BLaER1 treated with 17β-estradiol and CSF1 and Interleukin-3, amounts not matched to agents 10 nM and 100 nM (cell line): ENCODE measurements around the gene PARVB.

ENCODE experiments used
- H3K27ac ChIP-seq, 11 experiments: shearing (Covaris generic); formaldehyde crosslinking; 2 replicates each; pipeline ENCODE4 v1.8.1; 2022
- H3K27me3 ChIP-seq, 11 experiments: shearing (Covaris generic); formaldehyde crosslinking; 2 replicates each; pipeline ENCODE4 v1.8.1; 2022
- H3K36me3 ChIP-seq, 11 experiments: shearing (Covaris generic); formaldehyde crosslinking; 2 replicates each; pipeline ENCODE4 v1.8.1; 2022
- H3K4me1 ChIP-seq, 10 experiments: shearing (Covaris generic); formaldehyde crosslinking; 2 replicates each; pipeline ENCODE4 v1.8.1; 2022
- H3K4me2 ChIP-seq, 11 experiments: shearing (Covaris generic); formaldehyde crosslinking; 2 replicates each; pipeline ENCODE4 v1.8.1; 2022
- H3K4me3 ChIP-seq, 10 experiments: shearing (Covaris generic); formaldehyde crosslinking; 2 replicates each; pipeline ENCODE4 v1.8.1; 2022
- H3K9ac ChIP-seq, 11 experiments: shearing (Covaris generic); formaldehyde crosslinking; 2 replicates each; pipeline ENCODE4 v1.8.1; 2022
- H3K9me3 ChIP-seq, 11 experiments: shearing (Covaris generic); formaldehyde crosslinking; replicated peaks in 1 of 11; 2 replicates each; pipeline ENCODE4 v1.8.1; 2022
- H4K20me1 ChIP-seq, 11 experiments: shearing (Covaris generic); formaldehyde crosslinking; 2 replicates each; pipeline ENCODE4 v1.8.1; 2022
- Cebpa-rat ChIP-seq, 11 experiments: shearing (Covaris generic); IDR thresholded peaks; 2 replicates each; pipeline ENCODE4 v1.8.1; 2022

The PARVB gene

GRCh38 chr22:44057401-44057987 is 33.4 kb downstream of the PARVB start:
- TF ChIP-seq Cebpa-rat (IDR thresholded peaks at IDR 0.05): no peak
- Histone ChIP-seq H3K4me2 (peak overlapping the region in 7 of 11 experiments; percentile 15 to 53 (median 41); a peak in 13 of 22 replicates), H3K27me3 (peaks cover 0 to 3% (median 0%) of the 10 kb centered on the region in 11 experiments; a peak in 1 of 22 replicates), H3K4me1 (peaks cover 0 to 28% (median 16%) of the 10 kb centered on the region in 10 experiments; a peak in 15 of 20 replicates), H3K9me3 (peaks cover 0 to 15% (median 8%) of the 10 kb centered on the region in 11 experiments; a peak in 16 of 22 replicates), H3K4me3 (no peak overlapping the region), H3K36me3 (peaks cover 0 to 18% (median 0%) of the 10 kb centered on the region in 11 experiments; a peak in 4 of 22 replicates), H3K9ac (no peak overlapping the region), H3K27ac (0 out of 22 replicates have a peak overlapping the region, but pooled peaks of 1 of the 11 experiments have one; percentile 30), H4K20me1 (peaks cover 0 to 68% (median 0%) of the 10 kb centered on the region in 11 experiments; a peak in 6 of 22 replicates)

- TF ChIP-seq Cebpa-rat (IDR thresholded peaks at IDR 0.05): no peak
- H3K4me1 ChIP-seq: peaks cover 33 to 58% (median 46%) of the 10 kb centered on the region in 10 experiments
- peaks cover 0 to 76% (median 4%) of the 10 kb centered on the region in 11 experiments; a peak in 9 of 22 replicates for H4K20me1 ChIP-seq
- H3K9ac ChIP-seq: peak overlapping the region in 4 of 11 experiments; percentile 5 to 55 (median 17); a peak in 5 of 22 replicates
- H3K36me3 ChIP-seq: peaks cover 0 to 18% (median 0%) of the 10 kb centered on the region in 11 experiments; a peak in 4 of 22 replicates
- H3K9me3 ChIP-seq: peaks cover 0 to 15% (median 8%) of the 10 kb centered on the region in 11 experiments; a peak in 16 of 22 replicates
- H3K4me2 ChIP-seq: peak overlapping the region; percentile 46 to 98 (median 92)
- peak overlapping the region in 4 of 10 experiments; percentile 0 to 31 (median 12); a peak in 2 of 20 replicates for H3K4me3 ChIP-seq
- peak overlapping the region in 4 of 11 experiments; percentile 32 to 60 (median 54); a peak in 7 of 22 replicates for H3K27ac ChIP-seq
- H3K27me3 ChIP-seq: peaks cover 0 to 8% (median 3%) of the 10 kb centered on the region in 11 experiments; a peak in 5 of 22 replicates
These were observed 39.6 kb downstream of the PARVB start for GRCh38 chr22:44063462-44064371.

GRCh38 chr22:44067033-44067432 is 42.9 kb downstream of the PARVB start:
- Histone ChIP-seq H4K20me1 (peaks cover 0 to 97% (median 4%) of the 10 kb centered on the region in 11 experiments; a peak in 10 of 22 replicates), H3K4me2 (peak overlapping the region; percentile 61 to 97 (median 73); a peak in 19 of 22 replicates), H3K4me1 (peaks cover 42 to 57% (median 52%) of the 10 kb centered on the region in 10 experiments), H3K27ac (0 out of 22 replicates have a peak overlapping the region, but pooled peaks of 1 of the 11 experiments have one; percentile 81), H3K27me3 (peaks cover 0 to 8% (median 0%) of the 10 kb centered on the region in 11 experiments; a peak in 5 of 22 replicates), H3K4me3 (no peak overlapping the region), H3K9ac (no peak overlapping the region), H3K36me3 (peaks cover 0 to 1% (median 0%) of the 10 kb centered on the region in 11 experiments; a peak in 1 of 22 replicates), H3K9me3 (no peaks in the 10 kb centered on the region)
- TF ChIP-seq Cebpa-rat (IDR thresholded peaks at IDR 0.05): no peak

- TF ChIP-seq Cebpa-rat (IDR thresholded peaks at IDR 0.05): no peak
- Histone ChIP-seq H3K27me3 (peaks cover 0 to 8% (median 0%) of the 10 kb centered on the region in 11 experiments; a peak in 5 of 22 replicates), H3K9me3 (no peaks in the 10 kb centered on the region), H3K9ac (peak overlapping the region in 7 of 11 experiments; percentile 24 to 68 (median 62); a peak in 11 of 22 replicates), H3K4me3 (peak overlapping the region in 1 of 10 experiments; percentile 47; a peak in 1 of 20 replicates), H3K27ac (peak overlapping the region in 7 of 11 experiments; percentile 21 to 84 (median 66); a peak in 12 of 22 replicates), H3K36me3 (no peaks in the 10 kb centered on the region), H3K4me2 (peak overlapping the region; percentile 61 to 97 (median 73)), H3K4me1 (peaks cover 41 to 49% (median 47%) of the 10 kb centered on the region in 10 experiments), H4K20me1 (peaks cover 0 to 97% (median 0%) of the 10 kb centered on the region in 11 experiments; a peak in 10 of 22 replicates)
These were observed 43.8 kb downstream of the PARVB start for GRCh38 chr22:44067901-44068300.

- no peak for TF ChIP-seq Cebpa-rat (IDR thresholded peaks at IDR 0.05)
- H3K4me3 ChIP-seq: peak overlapping the region in 3 of 10 experiments; percentile 9 to 47 (median 31); a peak in 2 of 20 replicates
- peak overlapping the region in 10 of 11 experiments; percentile 6 to 68 (median 44); a peak in 12 of 22 replicates for H3K9ac ChIP-seq
- no peaks in the 10 kb centered on the region for H3K36me3 ChIP-seq
- peaks cover 0 to 8% (median 0%) of the 10 kb centered on the region in 11 experiments; a peak in 5 of 22 replicates for H3K27me3 ChIP-seq
- no peaks in the 10 kb centered on the region for H3K9me3 ChIP-seq
- peaks cover 34 to 45% (median 42%) of the 10 kb centered on the region in 10 experiments for H3K4me1 ChIP-seq
- peak overlapping the region; percentile 61 to 97 (median 73) for H3K4me2 ChIP-seq
- peak overlapping the region in 10 of 11 experiments; percentile 13 to 84 (median 58); a peak in 17 of 22 replicates for H3K27ac ChIP-seq
- H4K20me1 ChIP-seq: peaks cover 0 to 98% (median 0%) of the 10 kb centered on the region in 11 experiments; a peak in 10 of 22 replicates
These were observed 44.5 kb downstream of the PARVB start for GRCh38 chr22:44068422-44069191.

GRCh38 chr22:44070029-44070428 is 45.9 kb downstream of the PARVB start:
- no peak for TF ChIP-seq Cebpa-rat (IDR thresholded peaks at IDR 0.05)
- peaks cover 0 to 8% (median 0%) of the 10 kb centered on the region in 11 experiments; a peak in 5 of 22 replicates for H3K27me3 ChIP-seq

GRCh38 chr22:44071781-44072326 is 47.8 kb downstream of the PARVB start:
- Histone ChIP-seq H3K27me3 (peaks cover 0 to 8% (median 0%) of the 10 kb centered on the region in 11 experiments; a peak in 5 of 22 replicates), H4K20me1 (peaks cover 0 to 100% (median 9%) of the 10 kb centered on the region in 11 experiments; a peak in 12 of 22 replicates), H3K27ac (no peak overlapping the region), H3K4me3 (no peak overlapping the region), H3K36me3 (no peaks in the 10 kb centered on the region), H3K9ac (no peak overlapping the region), H3K4me1 (peaks cover 27 to 50% (median 42%) of the 10 kb centered on the region in 10 experiments), H3K4me2 (no peak overlapping the region), H3K9me3 (no peaks in the 10 kb centered on the region)
- no peak for TF ChIP-seq Cebpa-rat (IDR thresholded peaks at IDR 0.05)

More at GRCh38 chr22:44070029-44070428, 45.9 kb downstream of the PARVB start:
- no peak overlapping the region for H3K4me3 ChIP-seq
- H3K36me3 ChIP-seq: no peaks in the 10 kb centered on the region
- H3K9me3 ChIP-seq: no peaks in the 10 kb centered on the region
- no peak overlapping the region for H3K27ac ChIP-seq
- peaks cover 0 to 98% (median 9%) of the 10 kb centered on the region in 11 experiments; a peak in 12 of 22 replicates for H4K20me1 ChIP-seq
- peaks cover 28 to 45% (median 42%) of the 10 kb centered on the region in 10 experiments for H3K4me1 ChIP-seq
- no peak overlapping the region for H3K9ac ChIP-seq
- peak overlapping the region in 1 of 11 experiments; percentile 92; a peak in 2 of 22 replicates for H3K4me2 ChIP-seq
